ENCODE results near the gene AKAP5. TPM values are rescaled to one million over a fixed set of nuclear protein-coding genes. Genes with fewer than 3 reads are reported as not detected.

The AKAP5 gene
- total and polyA plus RNA-seq, 2 of the 8 experiments (the other 6 are each of a cell fraction or from before 2014, with no cell fraction given): 0.50 to 3.8 TPM

DNA sequence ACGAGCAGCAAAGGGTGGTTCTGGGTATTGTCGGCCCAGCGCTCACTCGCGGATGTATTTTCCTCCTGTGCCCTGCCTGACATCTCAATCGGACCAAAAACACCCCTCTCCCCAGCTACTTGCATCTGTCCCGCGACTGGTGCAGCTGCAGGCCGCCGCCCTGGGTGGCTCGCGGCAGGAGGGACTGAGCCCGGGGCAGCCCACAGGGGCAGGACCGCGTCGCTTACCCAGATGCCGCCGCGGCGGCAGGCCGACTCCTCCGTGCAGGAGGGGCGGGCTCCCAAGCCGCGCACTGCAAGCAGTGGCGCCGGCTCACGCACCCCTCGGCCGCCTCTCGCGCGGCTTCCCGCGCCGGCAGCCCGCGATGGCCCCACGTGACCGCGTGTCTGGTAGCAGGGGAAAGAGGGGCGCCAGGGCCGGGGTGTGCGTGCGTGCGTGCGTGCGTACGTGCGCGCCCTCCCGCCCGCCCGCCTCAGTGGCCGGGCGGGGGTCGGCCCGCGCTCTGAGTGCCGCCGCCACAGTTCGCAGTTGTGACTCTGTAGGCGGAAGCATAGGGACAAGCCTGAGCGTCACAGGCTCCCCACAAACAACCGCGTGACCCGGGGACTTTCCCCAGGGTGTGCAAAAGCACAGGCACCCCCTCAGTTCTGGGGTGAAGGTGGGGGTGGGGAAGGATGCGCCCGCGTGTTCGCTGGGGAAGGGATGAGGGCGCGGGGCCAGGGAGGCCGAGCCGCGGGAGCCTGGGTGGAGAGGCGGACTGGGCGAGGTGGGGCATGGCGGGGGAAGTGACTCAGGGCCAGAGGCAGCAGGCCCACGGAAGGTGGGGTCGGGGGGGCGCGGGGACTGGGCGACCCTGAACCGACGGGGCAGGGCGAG is 38.4 kb downstream of the AKAP5 start, which contains the start of gene ZBTB25 (continued):
- TF ChIP-seq NRF1 (IDR thresholded peaks at IDR 0.05; ENCODE audit: low read depth, low read length) (no peak), RNF2 (IDR thresholded peaks at IDR 0.05; ENCODE audit: borderline replicate concordance, low read depth, low read length, missing control alignments, poor library complexity, severe bottlenecking) (no peak), SP4 (IDR thresholded peaks at IDR 0.05; ENCODE audit: low read length) (no peak; the same call in 1 of the 2 replicates), POU5F1 (IDR thresholded peaks at IDR 0.05; ENCODE audit: low read depth, low read length) (no peak), BACH1 (IDR thresholded peaks at IDR 0.05; ENCODE audit: low read length) (peak; percentile 60; the same call in 1 of the 2 replicates), TAF7 (optimal IDR thresholded peaks at IDR 0.05; ENCODE audit: borderline replicate concordance, low read depth, low read length) (peak; percentile 94), ASH2L (IDR thresholded peaks at IDR 0.05; ENCODE audit: low read length) (peak; percentile 47), YY1 (IDR thresholded peaks at IDR 0.05; ENCODE audit: low read depth, low read length) (0 out of 2 replicates have a peak, but pooled peaks have one; percentile 13), CHD1 (IDR thresholded peaks at IDR 0.05; ENCODE audit: low read depth, low read length) (peak; percentile 20; the same call in 1 of the 2 replicates), HDAC2 (IDR thresholded peaks at IDR 0.05; ENCODE audit: borderline replicate concordance in 1 of 2, low read depth in 2 of 2, low read length in 2 of 2) (peak in 1 of 2 experiments; percentile 7; a peak in 1 of 4 replicates), TAF1 (IDR thresholded peaks at IDR 0.05; ENCODE audit: low read depth, low read length) (peak; percentile 87), CREB1 (IDR thresholded peaks at IDR 0.05) (peak; percentile 16; the same call in 1 of the 2 replicates), KDM4A (IDR thresholded peaks at IDR 0.05; ENCODE audit: low read depth, low read length, severe bottlenecking) (peak; percentile 95), POLR2A (IDR thresholded peaks at IDR 0.05; ENCODE audit: control extremely low read depth in 1 of 2, low read depth in 2 of 2, low read length in 2 of 2) (peak; percentile 15 to 62; a peak in 2 of 3 replicates)
- TF ChIP-seq, protein P1, sequence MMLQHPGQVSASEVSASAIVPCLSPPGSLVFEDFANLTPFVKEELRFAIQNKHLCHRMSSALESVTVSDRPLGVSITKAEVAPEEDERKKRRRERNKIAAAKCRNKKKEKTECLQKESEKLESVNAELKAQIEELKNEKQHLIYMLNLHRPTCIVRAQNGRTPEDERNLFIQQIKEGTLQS (IDR thresholded peaks at IDR 0.05; ENCODE audit: insufficient read depth, low read depth, low read length): 0 out of 2 replicates have a peak, but pooled peaks have one; percentile 48
- TF ChIP-seq, protein P2, sequence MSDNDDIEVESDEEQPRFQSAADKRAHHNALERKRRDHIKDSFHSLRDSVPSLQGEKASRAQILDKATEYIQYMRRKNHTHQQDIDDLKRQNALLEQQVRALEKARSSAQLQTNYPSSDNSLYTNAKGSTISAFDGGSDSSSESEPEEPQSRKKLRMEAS (IDR thresholded peaks at IDR 0.05): peak; percentile 89
- TF ChIP-seq, protein P3, sequence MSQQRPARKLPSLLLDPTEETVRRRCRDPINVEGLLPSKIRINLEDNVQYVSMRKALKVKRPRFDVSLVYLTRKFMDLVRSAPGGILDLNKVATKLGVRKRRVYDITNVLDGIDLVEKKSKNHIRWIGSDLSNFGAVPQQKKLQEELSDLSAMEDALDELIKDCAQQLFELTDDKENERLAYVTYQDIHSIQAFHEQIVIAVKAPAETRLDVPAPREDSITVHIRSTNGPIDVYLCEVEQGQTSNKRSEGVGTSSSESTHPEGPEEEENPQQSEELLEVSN (IDR thresholded peaks at IDR 0.05): peak; percentile 74; the same call in 1 of the 2 replicates
- TF ChIP-seq, protein P4, sequence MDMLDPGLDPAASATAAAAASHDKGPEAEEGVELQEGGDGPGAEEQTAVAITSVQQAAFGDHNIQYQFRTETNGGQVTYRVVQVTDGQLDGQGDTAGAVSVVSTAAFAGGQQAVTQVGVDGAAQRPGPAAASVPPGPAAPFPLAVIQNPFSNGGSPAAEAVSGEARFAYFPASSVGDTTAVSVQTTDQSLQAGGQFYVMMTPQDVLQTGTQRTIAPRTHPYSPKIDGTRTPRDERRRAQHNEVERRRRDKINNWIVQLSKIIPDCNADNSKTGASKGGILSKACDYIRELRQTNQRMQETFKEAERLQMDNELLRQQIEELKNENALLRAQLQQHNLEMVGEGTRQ (IDR thresholded peaks at IDR 0.05; ENCODE audit: low read length): peak; percentile 88
